Calu3 (cell line): ENCODE results near the gene UNG. TPM values are rescaled to one million over a fixed set of nuclear protein-coding genes. Genes with fewer than 3 reads are reported as not detected.

Experiments
- BruUV-seq: library from RNA; stranded (reverse); fragments of 400-500 nt; replicated peaks from 2 replicates; lab custom pipeline; 2021; lab: Mats Ljungman, UMichigan
- CTCF ChIA-PET: fragments of 300-600 bp; sonication (Branson Sonifier 250); formaldehyde crosslinking; loops from one replicate; lab custom pipeline; 2022; ENCODE audit warnings: antibody characterized with exemption; lab: Charles Lee
- DNase-seq: peaks from one replicate; pipeline ENCODE4 v3.0.0; 2022
- H3K27ac Mint-ChIP-seq: one replicate; pipeline ENCODE4 v1.8.0; 2022; ENCODE audit warnings: mixed read lengths; ENCODE audit not compliant: unreplicated experiment
- H3K27me3 Mint-ChIP-seq: one replicate; pipeline ENCODE4 v1.8.0; 2022; ENCODE audit warnings: mixed read lengths; ENCODE audit not compliant: unreplicated experiment
- H3K36me3 Mint-ChIP-seq: one replicate; pipeline ENCODE4 v1.8.0; 2022; ENCODE audit warnings: mild to moderate bottlenecking, moderate library complexity, mixed read lengths; ENCODE audit not compliant: insufficient read depth, unreplicated experiment
- H3K4me1 Mint-ChIP-seq: one replicate; pipeline ENCODE4 v1.8.0; 2022; ENCODE audit warnings: mild to moderate bottlenecking, low read depth, mixed read lengths; ENCODE audit not compliant: unreplicated experiment
- H3K4me3 Mint-ChIP-seq: one replicate; pipeline ENCODE4 v1.8.0; 2022; ENCODE audit warnings: mild to moderate bottlenecking, low read depth, moderate library complexity, mixed read lengths; ENCODE audit not compliant: unreplicated experiment
- H3K9me3 Mint-ChIP-seq: one replicate; pipeline ENCODE4 v1.8.0; 2022; ENCODE audit warnings: low read depth, mixed read lengths; ENCODE audit not compliant: unreplicated experiment
- CTCF ChIP-seq: fragments of 200-600 bp; IDR thresholded peaks from one replicate; pipeline ENCODE4 v1.8.0; 2022; ENCODE audit warnings: antibody characterized with exemption; ENCODE audit not compliant: unreplicated experiment
- intact Hi-C: fragments of 100-400 bp; cut with micrococcal nuclease; formaldehyde crosslinking; loops from one replicate; pipeline ENCODE4 v1.10.0; 2022; ENCODE audit not compliant: unreplicated experiment
- total RNA-seq: library from RNA; stranded (reverse); gene quantifications from 2 replicates; pipeline ENCODE4 v1.2.3, GENCODE V29; 2022

Gene UNG
- total RNA-seq, 1 experiment from 2014 or later = 79.2 TPM

DNA sequence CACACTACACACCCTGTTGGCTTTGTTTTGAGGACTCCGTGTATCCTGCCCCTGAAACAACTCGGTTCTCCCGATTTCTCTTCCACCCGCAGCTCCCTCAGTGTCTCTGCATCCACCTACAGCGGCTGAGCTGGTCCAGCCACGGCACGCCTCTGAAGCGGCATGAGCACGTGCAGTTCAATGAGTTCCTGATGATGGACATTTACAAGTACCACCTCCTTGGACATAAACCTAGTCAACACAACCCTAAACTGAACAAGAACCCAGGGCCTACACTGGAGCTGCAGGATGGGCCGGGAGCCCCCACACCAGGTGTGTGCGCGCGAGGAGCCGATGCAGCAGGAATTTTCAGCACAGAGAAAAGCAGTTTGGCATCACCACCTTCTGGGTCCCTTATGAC, 14.6 kb upstream of the UNG start:
- no peaks in the 10 kb centered on the region for H3K36me3 Mint-ChIP-seq
- no peak for TF ChIP-seq CTCF
- DNase-seq = no peak
- no peaks in the 10 kb centered on the region for H3K9me3 Mint-ChIP-seq
- H3K27me3 Mint-ChIP-seq = no peaks in the 10 kb centered on the region
- CTCF ChIA-PET = no interaction called here
- H3K4me1 Mint-ChIP-seq = no peaks in the 10 kb centered on the region
- intact Hi-C loops = no loop called here
- no peak overlapping the region for H3K4me3 Mint-ChIP-seq
- H3K27ac Mint-ChIP-seq = no peak overlapping the region
- no TSS peak for BruUV-seq

- no TSS peak for BruUV-seq
- Mint-ChIP-seq H3K36me3 (peaks cover 7% of the 10 kb centered on the region), H3K4me3 (no peak overlapping the region), H3K9me3 (no peaks in the 10 kb centered on the region), H3K27ac (no peak overlapping the region), H3K27me3 (no peaks in the 10 kb centered on the region), H3K4me1 (no peaks in the 10 kb centered on the region)
- CTCF ChIA-PET = interaction anchor here (0.7 kb wide), 1 partner anchor 105 kb away, joined by 3 read pairs; no protein-coding TSS in a partner anchor
- no peak for DNase-seq
- intact Hi-C loops = no loop called here
- TF ChIP-seq CTCF = no peak
Observed at GRCh38 chr12:109084425-109084824, 13.0 kb upstream of the UNG start.

GRCh38 chr12:109085590-109085989, 11.8 kb upstream of the UNG start:
- intact Hi-C loops = no loop called here
- H3K4me3 Mint-ChIP-seq = no peak overlapping the region
- CTCF ChIA-PET = no interaction called here
- BruUV-seq = no TSS peak
- no peak for DNase-seq
- H3K27ac Mint-ChIP-seq = no peak overlapping the region
- H3K27me3 Mint-ChIP-seq = no peaks in the 10 kb centered on the region
- no peak for TF ChIP-seq CTCF
- H3K9me3 Mint-ChIP-seq = no peaks in the 10 kb centered on the region
- H3K36me3 Mint-ChIP-seq = peaks cover 12% of the 10 kb centered on the region
- no peaks in the 10 kb centered on the region for H3K4me1 Mint-ChIP-seq

DNA sequence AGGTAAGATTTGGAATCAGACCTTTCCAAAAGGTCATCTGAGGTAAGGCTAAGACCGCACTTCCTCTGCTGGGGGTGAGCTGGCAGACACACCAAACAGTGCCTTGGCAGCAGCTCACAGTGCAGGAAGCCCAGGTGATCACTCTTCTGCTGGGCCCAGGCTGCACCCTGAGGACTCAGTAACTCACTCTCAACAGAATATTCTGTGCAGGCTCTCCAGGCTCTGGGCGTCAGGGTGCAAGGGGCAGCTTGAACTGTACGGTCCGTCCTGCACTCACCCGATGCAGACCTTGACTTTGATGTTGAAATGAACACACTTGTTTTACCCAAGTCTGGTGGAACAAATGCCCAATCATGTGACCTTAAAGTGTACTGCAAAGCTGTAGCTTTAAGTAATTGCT, 10.1 kb upstream of the UNG start:
- CTCF ChIA-PET = interaction anchor here (0.6 kb wide), 1 partner anchor 54 kb away, joined by 3 read pairs; no protein-coding TSS in a partner anchor
- no TSS peak for BruUV-seq

More for the DNA sequence above, 10.1 kb upstream of the UNG start:
- intact Hi-C loops = no loop called here
- no peak overlapping the region for H3K27ac Mint-ChIP-seq
- DNase-seq = no peak
- H3K36me3 Mint-ChIP-seq = peaks cover 13% of the 10 kb centered on the region
- TF ChIP-seq CTCF = no peak
- H3K9me3 Mint-ChIP-seq = no peaks in the 10 kb centered on the region
- peaks cover 6% of the 10 kb centered on the region for H3K4me1 Mint-ChIP-seq
- no peak overlapping the region for H3K4me3 Mint-ChIP-seq
- H3K27me3 Mint-ChIP-seq = no peaks in the 10 kb centered on the region
